HEK293 (cell line): ENCODE results near the gene BAK1.

ENCODE experiments used
- CTCF ChIA-PET: fragments of 350-600 bp; formaldehyde crosslinking; extraction: SDS; loops from one replicate; lab custom pipeline; 2021; ENCODE audit warnings: antibody characterized with exemption; lab: Yijun Ruan, JAX
- POLR2A ChIA-PET: fragments of 300-600 bp; formaldehyde crosslinking; extraction: SDS; loops from one replicate; lab custom pipeline; 2020; ENCODE audit warnings: antibody characterized with exemption, inconsistent platforms; lab: Yijun Ruan, JAX
- H3K27ac ChIP-seq: fragments of 200-500 bp; sonication (Bioruptor generic); 2 replicates; pipeline ENCODE4 v1.5.1; 2014; ENCODE audit warnings: low read depth, low read length, control low read depth, inconsistent platforms; ENCODE audit errors: extremely low read depth
- H3K36me3 ChIP-seq, 2 experiments: fragments of 200-500 bp in 1 of 2; sonication (Bioruptor generic) in 1 of 2; 1 replicate in 1 of 2; 2 replicates in 1 of 2; pipeline ENCODE4 v1.5.1; 2014 to 2017; ENCODE audit warnings: inconsistent platforms in 2 of 2, low read length in 2 of 2; ENCODE audit not compliant: control insufficient read depth in 2 of 2, insufficient read depth in 1 of 2
- H3K4me1 ChIP-seq: fragments of 200-500 bp; sonication (Bioruptor generic); 2 replicates; pipeline ENCODE4 v1.5.1; 2014; ENCODE audit warnings: mild to moderate bottlenecking, low read length, inconsistent platforms; ENCODE audit not compliant: control insufficient read depth, insufficient read depth
- H3K4me3 ChIP-seq: 2 replicates; pipeline ENCODE4 v1.5.1; 2011; ENCODE audit warnings: low read depth, mild to moderate bottlenecking, control low read depth, low read length, moderate library complexity
- H3K9me3 ChIP-seq: fragments of 200-500 bp; sonication (Bioruptor generic); 2 replicates; pipeline ENCODE4 v1.5.1; 2014; ENCODE audit warnings: low read depth, low read length, inconsistent platforms; ENCODE audit not compliant: control insufficient read depth, insufficient read depth
- BCL11A ChIP-seq: fragments of 450-650 bp; formaldehyde crosslinking; IDR thresholded peaks from 2 replicates; pipeline ENCODE4 v1.5.1; 2016; ENCODE audit warnings: low read depth, missing biosample characterization, missing genetic modification characterization
- GLIS2 ChIP-seq: fragments of 450-650 bp; formaldehyde crosslinking; IDR thresholded peaks from 2 replicates; pipeline ENCODE4 v1.5.1; 2016; ENCODE audit warnings: missing biosample characterization, missing genetic modification characterization
- KLF1 ChIP-seq: fragments of 450-650 bp; formaldehyde crosslinking; IDR thresholded peaks from 2 replicates; pipeline ENCODE4 v1.5.1; 2016; ENCODE audit warnings: missing biosample characterization, missing genetic modification characterization
- PATZ1 ChIP-seq: fragments of 450-650 bp; formaldehyde crosslinking; IDR thresholded peaks from 2 replicates; pipeline ENCODE4 v1.5.1; 2016; ENCODE audit warnings: missing biosample characterization, missing genetic modification characterization
- ZBTB20 ChIP-seq: fragments of 450-650 bp; formaldehyde crosslinking; IDR thresholded peaks from 2 replicates; pipeline ENCODE4 v1.5.1; 2016; ENCODE audit warnings: missing biosample characterization, missing genetic modification characterization
- ZBTB48 ChIP-seq: fragments of 450-650 bp; formaldehyde crosslinking; IDR thresholded peaks from 2 replicates; pipeline ENCODE4 v1.5.1; 2016; ENCODE audit warnings: missing biosample characterization, missing genetic modification characterization
- ZFHX2 ChIP-seq: fragments of 450-650 bp; formaldehyde crosslinking; conservative IDR thresholded peaks from 2 replicates; pipeline ENCODE4 v1.5.1; 2016; ENCODE audit warnings: missing biosample characterization, missing genetic modification characterization
- ZIC2 ChIP-seq: fragments of 450-650 bp; formaldehyde crosslinking; IDR thresholded peaks from 2 replicates; pipeline ENCODE4 v1.5.1; 2016; ENCODE audit warnings: missing biosample characterization, missing genetic modification characterization
- ZNF114 ChIP-seq: fragments of 450-650 bp; formaldehyde crosslinking; IDR thresholded peaks from 2 replicates; pipeline ENCODE4 v1.5.0; 2017; ENCODE audit warnings: missing biosample characterization, missing genetic modification characterization
- ZNF184 ChIP-seq: fragments of 450-650 bp; IDR thresholded peaks from 2 replicates; pipeline ENCODE4 v1.5.1; 2018; ENCODE audit warnings: missing biosample characterization, mild to moderate bottlenecking, missing genetic modification characterization
- ZNF202 ChIP-seq: fragments of 450-650 bp; formaldehyde crosslinking; IDR thresholded peaks from 2 replicates; pipeline ENCODE4 v1.5.1; 2016; ENCODE audit warnings: missing biosample characterization, missing genetic modification characterization, borderline replicate concordance
- ZNF292 ChIP-seq: fragments of 450-650 bp; formaldehyde crosslinking; IDR thresholded peaks from 2 replicates; pipeline ENCODE4 v1.5.1; 2016; ENCODE audit warnings: low read depth, missing biosample characterization, missing genetic modification characterization, borderline replicate concordance
- ZNF391 ChIP-seq: fragments of 450-650 bp; formaldehyde crosslinking; IDR thresholded peaks from 2 replicates; pipeline ENCODE4 v1.5.1; 2016; ENCODE audit warnings: low read depth, missing biosample characterization, missing genetic modification characterization, borderline replicate concordance
- ZNF394 ChIP-seq: fragments of 450-650 bp; formaldehyde crosslinking; IDR thresholded peaks from 2 replicates; pipeline ENCODE4 v1.5.1; 2016; ENCODE audit warnings: missing biosample characterization, missing genetic modification characterization, mild to moderate bottlenecking, moderate library complexity, borderline replicate concordance
- ZNF549 ChIP-seq: fragments of 450-650 bp; IDR thresholded peaks from 2 replicates; pipeline ENCODE4 v1.5.1; 2018; ENCODE audit warnings: missing biosample characterization, missing genetic modification characterization, mild to moderate bottlenecking, inconsistent platforms, moderate library complexity
- ZNF600 ChIP-seq: fragments of 450-650 bp; formaldehyde crosslinking; IDR thresholded peaks from 2 replicates; pipeline ENCODE4 v1.5.1; 2016; ENCODE audit warnings: missing biosample characterization, missing genetic modification characterization
- ZNF623 ChIP-seq: fragments of 450-650 bp; formaldehyde crosslinking; IDR thresholded peaks from 2 replicates; pipeline ENCODE4 v1.5.1; 2016; ENCODE audit warnings: missing biosample characterization, missing genetic modification characterization
- ZNF658 ChIP-seq: fragments of 450-650 bp; formaldehyde crosslinking; IDR thresholded peaks from 2 replicates; pipeline ENCODE4; 2016; ENCODE audit warnings: missing biosample characterization, missing genetic modification characterization
- ZSCAN16 ChIP-seq: fragments of 450-650 bp; formaldehyde crosslinking; IDR thresholded peaks from 2 replicates; pipeline ENCODE4 v1.5.1; 2016; ENCODE audit warnings: missing biosample characterization, missing genetic modification characterization
- ZSCAN23 ChIP-seq: fragments of 450-650 bp; formaldehyde crosslinking; IDR thresholded peaks from 2 replicates; pipeline ENCODE4 v1.5.1; 2016; ENCODE audit warnings: missing biosample characterization, missing genetic modification characterization
- ZXDB ChIP-seq: fragments of 450-650 bp; formaldehyde crosslinking; IDR thresholded peaks from 2 replicates; pipeline ENCODE4 v1.5.1; 2016; ENCODE audit warnings: missing biosample characterization, missing genetic modification characterization
- TF ChIP-seq, protein P1 (sequence below): fragments of 450-650 bp; formaldehyde crosslinking; IDR thresholded peaks from 2 replicates; pipeline ENCODE4 v1.5.1; 2016; ENCODE audit warnings: missing biosample characterization, missing genetic modification characterization
- TF ChIP-seq, protein P2 (sequence below): fragments of 450-650 bp; formaldehyde crosslinking; IDR thresholded peaks from 2 replicates; pipeline ENCODE4 v1.5.1; 2016; ENCODE audit warnings: missing biosample characterization, missing genetic modification characterization

BAK1 gene

DNA sequence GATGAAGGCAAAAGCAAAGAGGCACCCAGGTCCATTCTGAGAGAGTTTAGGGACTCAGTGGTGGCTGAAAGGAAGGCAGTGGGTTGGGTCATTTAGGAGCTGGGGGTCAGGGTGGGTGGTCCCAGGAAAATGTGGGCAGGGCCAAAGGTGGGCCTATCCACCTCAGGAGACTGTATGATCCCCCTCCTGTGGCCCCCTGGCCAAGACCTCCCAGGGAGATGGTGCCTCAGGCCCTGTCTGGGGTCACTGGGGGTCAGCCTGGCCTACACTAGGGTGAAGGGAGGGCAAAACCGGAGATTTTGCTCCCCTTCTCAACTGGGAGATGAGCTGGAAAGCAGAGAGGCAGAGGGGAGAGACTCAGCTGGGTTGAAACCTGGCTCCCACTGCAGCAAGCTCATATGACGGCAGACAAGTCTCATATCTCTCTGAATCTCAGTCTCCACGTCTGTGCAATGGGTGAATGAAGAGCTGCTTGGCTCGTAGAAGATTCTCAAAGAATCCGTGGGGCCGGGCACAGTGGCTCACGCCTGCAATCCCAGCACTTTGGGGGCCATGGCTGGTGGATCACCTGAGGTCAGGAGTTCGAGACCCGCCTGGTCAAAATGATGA lies 11.5 kb upstream of the BAK1 start (continued):
- TF ChIP-seq, protein P1, sequence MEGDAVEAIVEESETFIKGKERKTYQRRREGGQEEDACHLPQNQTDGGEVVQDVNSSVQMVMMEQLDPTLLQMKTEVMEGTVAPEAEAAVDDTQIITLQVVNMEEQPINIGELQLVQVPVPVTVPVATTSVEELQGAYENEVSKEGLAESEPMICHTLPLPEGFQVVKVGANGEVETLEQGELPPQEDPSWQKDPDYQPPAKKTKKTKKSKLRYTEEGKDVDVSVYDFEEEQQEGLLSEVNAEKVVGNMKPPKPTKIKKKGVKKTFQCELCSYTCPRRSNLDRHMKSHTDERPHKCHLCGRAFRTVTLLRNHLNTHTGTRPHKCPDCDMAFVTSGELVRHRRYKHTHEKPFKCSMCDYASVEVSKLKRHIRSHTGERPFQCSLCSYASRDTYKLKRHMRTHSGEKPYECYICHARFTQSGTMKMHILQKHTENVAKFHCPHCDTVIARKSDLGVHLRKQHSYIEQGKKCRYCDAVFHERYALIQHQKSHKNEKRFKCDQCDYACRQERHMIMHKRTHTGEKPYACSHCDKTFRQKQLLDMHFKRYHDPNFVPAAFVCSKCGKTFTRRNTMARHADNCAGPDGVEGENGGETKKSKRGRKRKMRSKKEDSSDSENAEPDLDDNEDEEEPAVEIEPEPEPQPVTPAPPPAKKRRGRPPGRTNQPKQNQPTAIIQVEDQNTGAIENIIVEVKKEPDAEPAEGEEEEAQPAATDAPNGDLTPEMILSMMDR: no peak
- no peak for TF ChIP-seq ZNF184 (tag by site-specific recombination)

DNA sequence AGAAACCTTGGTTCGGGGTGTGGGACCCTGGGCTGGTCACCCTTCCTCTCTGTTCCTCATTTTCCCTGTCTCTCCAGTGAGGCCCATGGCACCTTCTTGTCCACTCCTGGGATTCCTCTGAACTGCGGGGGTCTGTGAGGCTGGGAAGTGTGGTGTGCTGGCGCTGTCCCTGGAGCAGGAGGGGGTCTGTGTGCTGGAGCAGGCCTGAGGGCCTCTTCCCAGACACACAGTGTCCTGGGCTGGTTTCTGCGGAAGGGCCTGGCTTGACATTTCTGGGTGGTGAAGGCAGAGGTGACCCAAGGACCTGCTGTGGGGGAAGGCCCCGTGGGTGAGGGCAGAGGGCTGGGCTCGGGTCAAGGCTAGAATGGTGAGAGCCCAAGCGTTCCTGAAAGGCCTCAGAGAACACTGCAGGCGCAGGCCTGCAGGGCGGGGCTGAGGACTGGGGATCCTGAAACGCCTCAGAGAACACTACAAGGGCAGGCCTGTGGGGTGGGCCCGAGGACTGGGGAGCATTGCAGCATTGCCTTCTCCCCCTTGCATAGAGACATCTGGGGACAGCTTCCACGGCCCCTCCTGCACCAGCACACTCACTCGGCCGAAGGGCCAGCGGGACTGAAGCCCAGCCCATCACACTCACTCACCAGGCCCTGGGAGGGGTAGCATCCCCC lies 10.6 kb upstream of the BAK1 start:
- Histone ChIP-seq H3K4me1 (no peaks in the 10 kb centered on the region; the same call in 1 of the 2 replicates), H3K4me3 (no peak overlapping the region), H3K9me3 (no peaks in the 10 kb centered on the region), H3K36me3 (no peaks in the 10 kb centered on the region), H3K27ac (0 out of 2 replicates have a peak overlapping the region, but pooled peaks have one; percentile 36)
- ChIA-PET CTCF (interaction anchor here (0.7 to 1.7 kb wide), 39 partner anchors 8 to 497 kb away, joined by 3 to 36 read pairs (median 5); partner anchors contain the start of gene IP6K3), POLR2A (interaction anchor here (1.4 to 1.8 kb wide), 3 partner anchors 10 to 110 kb away, joined by 3 to 5 read pairs (median 3); partner anchors contain the start of gene BAK1)
- TF ChIP-seq, protein P2, sequence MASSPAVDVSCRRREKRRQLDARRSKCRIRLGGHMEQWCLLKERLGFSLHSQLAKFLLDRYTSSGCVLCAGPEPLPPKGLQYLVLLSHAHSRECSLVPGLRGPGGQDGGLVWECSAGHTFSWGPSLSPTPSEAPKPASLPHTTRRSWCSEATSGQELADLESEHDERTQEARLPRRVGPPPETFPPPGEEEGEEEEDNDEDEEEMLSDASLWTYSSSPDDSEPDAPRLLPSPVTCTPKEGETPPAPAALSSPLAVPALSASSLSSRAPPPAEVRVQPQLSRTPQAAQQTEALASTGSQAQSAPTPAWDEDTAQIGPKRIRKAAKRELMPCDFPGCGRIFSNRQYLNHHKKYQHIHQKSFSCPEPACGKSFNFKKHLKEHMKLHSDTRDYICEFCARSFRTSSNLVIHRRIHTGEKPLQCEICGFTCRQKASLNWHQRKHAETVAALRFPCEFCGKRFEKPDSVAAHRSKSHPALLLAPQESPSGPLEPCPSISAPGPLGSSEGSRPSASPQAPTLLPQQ (tag by site-specific recombination): 0 out of 2 replicates have a peak, but pooled peaks have one; percentile 22
- TF ChIP-seq ZNF623 (no peak), PATZ1 (peak; percentile 3; the same call in 1 of the 2 replicates), ZBTB48 (tag by site-specific recombination) (no peak), ZXDB (tag by site-specific recombination) (no peak), ZNF600 (tag by site-specific recombination) (peak; percentile 49)

DNA sequence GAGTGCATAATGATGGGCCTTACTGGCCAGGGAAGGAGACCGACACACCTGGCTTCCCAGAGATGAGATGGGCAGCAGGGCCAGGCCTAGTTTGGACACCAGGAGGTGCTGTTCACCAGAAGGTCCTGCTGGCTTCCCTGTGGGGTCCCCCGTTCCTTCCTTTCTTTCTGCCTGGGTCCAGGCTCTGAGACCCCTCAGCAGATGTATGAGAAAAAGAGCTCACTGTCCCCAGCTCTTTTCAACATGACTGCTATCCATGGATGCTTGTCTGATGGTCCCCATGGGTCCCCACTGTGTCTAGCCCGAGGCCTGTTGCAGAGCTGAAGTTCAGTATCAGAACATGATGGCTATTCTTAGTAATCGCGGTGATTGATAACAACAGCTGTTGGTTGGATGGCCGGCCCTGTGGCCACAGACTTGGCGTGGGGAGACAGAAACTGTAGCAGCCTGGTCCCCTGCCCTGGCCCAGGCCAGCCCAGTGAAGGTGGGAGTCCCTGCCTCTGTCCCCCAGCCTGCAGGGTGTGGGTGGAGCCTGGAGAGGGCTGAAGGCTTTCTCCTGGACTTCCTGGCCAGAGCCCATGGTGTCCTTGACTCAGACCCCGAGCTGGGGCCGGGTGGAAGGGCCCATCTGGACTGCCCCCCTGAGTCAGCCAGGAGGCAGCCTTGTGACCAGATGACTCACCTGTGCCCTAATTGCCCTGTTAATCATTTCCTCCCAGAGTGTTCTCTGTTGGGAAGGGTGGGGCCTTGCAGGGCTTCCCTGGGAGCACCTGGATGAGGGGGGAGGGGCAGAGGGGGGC lies 9.9 kb upstream of the BAK1 start:
- Histone ChIP-seq H3K4me3 (no peak overlapping the region), H3K9me3 (no peaks in the 10 kb centered on the region), H3K27ac (no peak overlapping the region), H3K36me3 (no peaks in the 10 kb centered on the region), H3K4me1 (no peaks in the 10 kb centered on the region; the same call in 1 of the 2 replicates)
- CTCF ChIA-PET: interaction anchor here (0.5 to 1.7 kb wide), 55 partner anchors 8 to 1824 kb away, joined by 3 to 36 read pairs (median 4); partner anchors contain the start of genes IP6K3, ITPR3 and ZBTB22
- POLR2A ChIA-PET: interaction anchor here (0.9 to 1.5 kb wide), 3 partner anchors 10 to 121 kb away, joined by 3 read pairs; partner anchors contain the start of genes BAK1 and UQCC2
- TF ChIP-seq ZIC2 (tag by site-specific recombination): peak; percentile 56
- peak; percentile 41 for TF ChIP-seq KLF1 (tag by site-specific recombination)
- TF ChIP-seq ZNF114 (tag by site-specific recombination): no peak
- no peak for TF ChIP-seq ZNF658 (tag by site-specific recombination)
- TF ChIP-seq ZFHX2 (tag by site-specific recombination): peak; percentile 36; the same call in 1 of the 2 replicates
- no peak for TF ChIP-seq ZSCAN23 (tag by site-specific recombination)
- no peak for TF ChIP-seq ZNF549 (tag by site-specific recombination)
- no peak for TF ChIP-seq ZNF292
- no peak for TF ChIP-seq ZNF202 (tag by site-specific recombination)
- TF ChIP-seq ZSCAN16 (tag by site-specific recombination): no peak
- peak; percentile 44; the same call in 1 of the 2 replicates for TF ChIP-seq ZNF394
- TF ChIP-seq GLIS2 (tag by site-specific recombination): peak; percentile 61
- peak; percentile 42; the same call in 1 of the 2 replicates for TF ChIP-seq ZNF391 (tag by site-specific recombination)
- TF ChIP-seq ZBTB20: no peak
- 0 out of 2 replicates have a peak, but pooled peaks have one; percentile 31 for TF ChIP-seq BCL11A
